GM18867 (cell line): ENCODE data around the gene CPA5.

Experiments
- ATAC-seq: cut with Tn5 transposase; IDR thresholded peaks from one replicate; pipeline ENCODE4 v1.9.1; 2021; ENCODE audit warnings: mild to moderate bottlenecking, moderate library complexity; ENCODE audit not compliant: unreplicated experiment

The CPA5 gene

GRCh38 chr7:130395421-130395820 lies 50.8 kb downstream of the CPA5 start:
- no peak for ATAC-seq

- no peak for ATAC-seq
These were observed 51.5 kb downstream of the CPA5 start for GRCh38 chr7:130396109-130396508.

GRCh38 chr7:130397051-130397757 lies 52.6 kb downstream of the CPA5 start:
- no peak for ATAC-seq

- ATAC-seq = no peak
These were observed 53.1 kb downstream of the CPA5 start for GRCh38 chr7:130397758-130398073.

GRCh38 chr7:130398526-130399090 lies 54.0 kb downstream of the CPA5 start:
- ATAC-seq = no peak

- ATAC-seq = no peak
These were observed 55.5 kb downstream of the CPA5 start for GRCh38 chr7:130400120-130400572.

- no peak for ATAC-seq
These were observed 56.5 kb downstream of the CPA5 start for GRCh38 chr7:130401101-130401500.

GRCh38 chr7:130401578-130401977 lies 57.0 kb downstream of the CPA5 start:
- ATAC-seq = no peak

GRCh38 chr7:130405003-130405402 lies 60.4 kb downstream of the CPA5 start:
- no peak for ATAC-seq

- no peak for ATAC-seq
These were observed 64.6 kb downstream of the CPA5 start for GRCh38 chr7:130409067-130409711.

GRCh38 chr7:130409712-130410072 lies 65.1 kb downstream of the CPA5 start:
- ATAC-seq = no peak

- ATAC-seq = no peak
These were observed 66.4 kb downstream of the CPA5 start for GRCh38 chr7:130410868-130411541.

GRCh38 chr7:130413201-130413600 lies 68.6 kb downstream of the CPA5 start:
- ATAC-seq = no peak

- ATAC-seq = no peak
These were observed 70.4 kb downstream of the CPA5 start for GRCh38 chr7:130415006-130415405.

- no peak for ATAC-seq
These were observed 72.6 kb downstream of the CPA5 start for GRCh38 chr7:130417213-130417612.

- ATAC-seq = no peak
These were observed 73.7 kb downstream of the CPA5 start for GRCh38 chr7:130418306-130418705.
